ENCODE measurements around the gene MICOS13.

GRCh38 chr19:5687360-5688198 lies 7.3 kb upstream of the MICOS13 start:
- TF ChIP-seq CTCF (IDR thresholded peaks at IDR 0.05; ENCODE audit: low read depth, low read length) = no peak
- TF ChIP-seq EZH2phosphoT487 (IDR thresholded peaks at IDR 0.05; ENCODE audit: low read depth) = no peak
